Upper lobe of left lung (tissue), 6 donors: ENCODE measurements around the gene SLC19A2. TPM values are rescaled to one million over a fixed set of nuclear protein-coding genes. Genes with fewer than 3 reads are reported as not detected.
A peak's percentile ranks its signal among the peaks of the same experiment; 100 is the strongest.

Source experiments
- ATAC-seq, 2 donors: fragments of 200-7000 bp; cut with Tn5 transposase; one replicate each; pipeline ENCODE4 v1.9.1; 2022; ENCODE audit warnings: mild to moderate bottlenecking in 2 of 2, moderate library complexity in 2 of 2; ENCODE audit not compliant: low FRiP score in 2 of 2
- DNase-seq, 2 donors: peaks; one replicate each; pipeline ENCODE4 v3.0.0-alpha.2; 2019 to 2020
- H3K27ac ChIP-seq, 4 donors: fragments of 200-600 bp; sonication (generic); one replicate each; pipeline ENCODE4 v1.5.1; 2016 to 2019
- H3K27me3 ChIP-seq, 4 donors: fragments of 200-600 bp; sonication (generic); one replicate each; pipeline ENCODE4 v1.5.1; 2017 to 2019
- H3K36me3 ChIP-seq, 4 donors: fragments of 200-600 bp; sonication (generic); one replicate each; pipeline ENCODE4 v1.5.1; 2016 to 2019
- H3K4me1 ChIP-seq, 4 donors: fragments of 200-600 bp; sonication (generic); one replicate each; pipeline ENCODE4 v1.5.1; 2018 to 2019
- H3K4me3 ChIP-seq, 4 donors: fragments of 200-600 bp; sonication (generic); one replicate each; pipeline ENCODE4 v1.5.1; 2017 to 2019; ENCODE audit warnings: mild to moderate bottlenecking in 2 of 4, moderate library complexity in 1 of 4
- H3K9me3 ChIP-seq, 4 donors: fragments of 200-600 bp; sonication (generic); one replicate each; pipeline ENCODE4 v1.5.1; 2018 to 2019
- EP300 ChIP-seq, 4 donors: sonication (generic); formaldehyde crosslinking; IDR thresholded peaks; one replicate each; pipeline ENCODE4 v1.5.1; 2017; ENCODE audit warnings: antibody characterized with exemption in 4 of 4, control low read depth in 2 of 4
- POLR2A ChIP-seq, 4 donors: fragments of 450-650 bp; IDR thresholded peaks; one replicate each; pipeline ENCODE4 v1.5.1; 2016 to 2017; ENCODE audit warnings: antibody characterized with exemption in 4 of 4, mild to moderate bottlenecking in 2 of 4
- POLR2AphosphoS5 ChIP-seq, 2 donors: sonication (generic); formaldehyde crosslinking; IDR thresholded peaks; one replicate each; pipeline ENCODE4 v1.5.1; 2017; ENCODE audit warnings: antibody characterized with exemption in 2 of 2
- WGBS, 2 donors: methylation state at CpG; one replicate each; pipeline ENCODE4 v1.1.5; 2017 to 2018; 5-methylcytosine and 5-hydroxymethylcytosine counted together
- total RNA-seq, 6 donors: library from RNA; depleted of rRNA in 4 of 6; stranded (reverse); fragments of >200 nt in 4 of 6; gene quantifications; one replicate each; pipeline versions ENCODE4 v1.1.0 to v1.2.1, GENCODE V29; 2016 to 2021
- TF ChIP-seq, protein P1 (sequence below), 6 experiments: fragments of 450-650 bp in 4 of 6; fragments of 200-600 bp in 2 of 6; sonication (generic) in 2 of 6; IDR thresholded peaks; one replicate each; pipeline ENCODE4 v1.5.1; 2016 to 2019; ENCODE audit warnings: antibody characterized with exemption in 6 of 6
- donor health status: DM: no; HTN: no; CAD: no; lungs with moderate emphysema.
- donor health status: DM: no; HTN: yes; CAD: no; lungs with severe emphysema.

Gene SLC19A2
- total RNA-seq, 6 donors from 2014 or later, result 8.4 to 37.1 (median 13.6) TPM

DNA sequence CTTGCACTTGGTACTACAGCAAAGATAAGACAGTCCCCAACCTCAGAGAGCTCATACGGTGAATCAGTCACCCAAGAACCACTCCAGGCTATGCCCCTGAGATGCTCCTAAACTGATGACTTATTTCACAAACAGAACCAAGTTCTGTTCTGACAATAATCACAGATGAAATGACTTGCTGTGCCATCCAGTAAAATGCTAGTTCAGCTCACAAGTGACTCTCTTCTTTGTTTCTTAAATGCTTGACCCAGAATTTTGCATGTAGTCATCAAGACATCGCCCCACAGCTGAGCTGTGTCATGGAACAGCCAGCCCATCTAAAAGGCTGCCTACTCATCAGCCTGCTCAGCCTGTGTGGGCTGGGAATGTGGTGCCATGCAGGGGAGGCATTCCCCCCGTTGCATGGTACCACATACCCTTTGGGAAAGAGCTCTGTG lies 6.1 kb upstream of the SLC19A2 start:
- no peaks in the 10 kb centered on the region for H3K27me3 ChIP-seq
- DNase-seq (no peak), ATAC-seq (peak in 1 of 2 donors; percentile 63)
- H3K36me3 ChIP-seq, result no peaks in the 10 kb centered on the region
- H3K27ac ChIP-seq, result no peak overlapping the region
- TF ChIP-seq POLR2AphosphoS5 (IDR thresholded peaks at IDR 0.05), result peak; percentile 38 to 56
- TF ChIP-seq EP300 (IDR thresholded peaks at IDR 0.05), result no peak
- TF ChIP-seq POLR2A (IDR thresholded peaks at IDR 0.05), result no peak
- TF ChIP-seq, protein P1, sequence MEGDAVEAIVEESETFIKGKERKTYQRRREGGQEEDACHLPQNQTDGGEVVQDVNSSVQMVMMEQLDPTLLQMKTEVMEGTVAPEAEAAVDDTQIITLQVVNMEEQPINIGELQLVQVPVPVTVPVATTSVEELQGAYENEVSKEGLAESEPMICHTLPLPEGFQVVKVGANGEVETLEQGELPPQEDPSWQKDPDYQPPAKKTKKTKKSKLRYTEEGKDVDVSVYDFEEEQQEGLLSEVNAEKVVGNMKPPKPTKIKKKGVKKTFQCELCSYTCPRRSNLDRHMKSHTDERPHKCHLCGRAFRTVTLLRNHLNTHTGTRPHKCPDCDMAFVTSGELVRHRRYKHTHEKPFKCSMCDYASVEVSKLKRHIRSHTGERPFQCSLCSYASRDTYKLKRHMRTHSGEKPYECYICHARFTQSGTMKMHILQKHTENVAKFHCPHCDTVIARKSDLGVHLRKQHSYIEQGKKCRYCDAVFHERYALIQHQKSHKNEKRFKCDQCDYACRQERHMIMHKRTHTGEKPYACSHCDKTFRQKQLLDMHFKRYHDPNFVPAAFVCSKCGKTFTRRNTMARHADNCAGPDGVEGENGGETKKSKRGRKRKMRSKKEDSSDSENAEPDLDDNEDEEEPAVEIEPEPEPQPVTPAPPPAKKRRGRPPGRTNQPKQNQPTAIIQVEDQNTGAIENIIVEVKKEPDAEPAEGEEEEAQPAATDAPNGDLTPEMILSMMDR (IDR thresholded peaks at IDR 0.05), result no peak
- H3K4me3 ChIP-seq, result no peak overlapping the region
- no peaks in the 10 kb centered on the region for H3K9me3 ChIP-seq
- peaks cover 0 to 3% (median 1%) of the 10 kb centered on the region in 4 donors for H3K4me1 ChIP-seq
- WGBS, 2 donors, result 72 to 77% methylated on average over 3 of the region's 3 CpGs

DNA sequence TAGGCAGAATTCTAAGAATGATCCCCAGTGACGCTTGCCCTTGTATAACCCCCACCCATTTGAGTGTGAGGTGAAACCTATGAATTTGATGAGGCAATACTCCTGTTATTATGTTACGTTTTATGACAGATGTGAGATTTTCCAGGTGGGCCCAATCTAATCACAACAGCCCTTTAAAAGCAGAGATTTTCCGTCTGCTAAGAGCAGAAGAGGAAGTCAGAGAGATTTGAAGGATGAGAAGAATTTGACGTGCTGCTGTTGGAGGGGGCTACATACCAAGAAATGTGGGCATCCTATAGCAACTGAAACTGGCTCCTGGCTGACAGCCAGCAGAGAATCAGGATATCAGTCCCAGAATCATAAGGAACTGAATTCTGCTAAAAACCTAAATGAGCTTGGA lies 2.4 kb upstream of the SLC19A2 start:
- H3K27ac ChIP-seq, result no peak overlapping the region
- H3K9me3 ChIP-seq, result no peaks in the 10 kb centered on the region
- DNase-seq (no peak), ATAC-seq (no peak)
- no peak for TF ChIP-seq EP300 (IDR thresholded peaks at IDR 0.05)
- TF ChIP-seq, protein P1 (IDR thresholded peaks at IDR 0.05), result no peak
- no peaks in the 10 kb centered on the region for H3K36me3 ChIP-seq
- 71 to 75% methylated on average over 4 of the region's 4 CpGs for WGBS, 2 donors
- peaks cover 0 to 27% (median 15%) of the 10 kb centered on the region in 4 donors for H3K4me1 ChIP-seq
- no peaks in the 10 kb centered on the region for H3K27me3 ChIP-seq
- no peak overlapping the region for H3K4me3 ChIP-seq

DNA sequence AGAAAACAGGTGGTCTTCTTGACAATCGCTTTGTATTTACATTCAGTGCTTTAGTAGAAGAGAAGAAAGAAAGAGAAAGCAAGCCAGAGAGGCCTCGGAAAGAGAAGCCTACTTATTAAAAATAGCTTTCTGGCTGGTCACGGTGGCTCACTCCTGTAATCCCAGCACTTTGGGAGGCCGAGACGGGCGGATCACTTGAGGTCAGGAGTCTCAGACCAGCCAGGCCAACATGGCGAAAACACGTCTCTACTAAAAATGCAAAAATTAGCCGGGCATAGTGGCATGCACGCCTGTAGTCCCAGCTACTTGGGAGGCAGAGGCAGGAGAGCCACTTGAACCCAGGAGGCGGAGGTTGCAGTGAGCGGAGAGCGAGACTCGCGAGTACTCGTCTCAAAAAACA lies 1.8 kb upstream of the SLC19A2 start:
- DNase-seq, result no peak
- H3K4me3 ChIP-seq, result no peak overlapping the region
- H3K27me3 ChIP-seq, result no peaks in the 10 kb centered on the region
- H3K27ac ChIP-seq, result peak overlapping the region; percentile 97
- TF ChIP-seq EP300 (IDR thresholded peaks at IDR 0.05), result no peak
- TF ChIP-seq POLR2A (IDR thresholded peaks at IDR 0.05), result no peak
- TF ChIP-seq POLR2AphosphoS5 (IDR thresholded peaks at IDR 0.05), result no peak
- TF ChIP-seq, protein P1 (IDR thresholded peaks at IDR 0.05), result no peak
- ATAC-seq, result no peak
- no peaks in the 10 kb centered on the region for H3K36me3 ChIP-seq
- no peaks in the 10 kb centered on the region for H3K9me3 ChIP-seq
- WGBS, 2 donors, result 78 to 87% methylated on average over 16 of the region's 16 CpGs
- H3K4me1 ChIP-seq, result peaks cover 0 to 27% (median 17%) of the 10 kb centered on the region in 4 donors

DNA sequence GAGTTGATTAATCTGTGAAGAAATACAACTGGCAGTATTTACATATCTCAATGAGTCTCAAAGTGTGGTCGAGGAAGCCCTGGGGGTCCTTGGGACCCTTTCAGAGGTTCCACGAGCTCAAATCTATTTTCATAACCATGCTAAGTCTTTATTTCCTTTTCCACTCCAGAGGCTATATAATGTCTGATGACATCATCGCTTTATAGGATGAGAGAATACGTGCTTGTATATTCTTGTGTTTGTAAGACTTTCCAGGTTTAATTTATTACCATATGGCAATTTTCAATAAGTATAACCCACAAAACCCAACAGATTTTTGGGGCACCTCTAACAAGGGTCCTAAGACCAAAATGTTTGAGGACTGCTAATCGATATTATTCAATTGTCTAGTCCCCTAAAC lies 1.4 kb upstream of the SLC19A2 start:
- Histone ChIP-seq H3K36me3 (no peaks in the 10 kb centered on the region), H3K9me3 (no peaks in the 10 kb centered on the region), H3K4me1 (peaks cover 0 to 27% (median 17%) of the 10 kb centered on the region in 4 donors), H3K27me3 (no peaks in the 10 kb centered on the region), H3K4me3 (peak overlapping the region in 2 of 4 donors; percentile 67 to 81), H3K27ac (peak overlapping the region; percentile 97)
- TF ChIP-seq POLR2A (IDR thresholded peaks at IDR 0.05) (no peak), EP300 (IDR thresholded peaks at IDR 0.05) (no peak), POLR2AphosphoS5 (IDR thresholded peaks at IDR 0.05) (no peak)
- TF ChIP-seq, protein P1 (IDR thresholded peaks at IDR 0.05), result no peak
- WGBS, 2 donors, result 83 to 85% methylated on average over 5 of the region's 5 CpGs
- ATAC-seq (no peak), DNase-seq (no peak)
